Mesothelial cell of epicardium (in vitro differentiated cells): Measurements from ENCODE around the gene SLC20A1. TPM values are rescaled to one million over a fixed set of nuclear protein-coding genes. Genes with fewer than 3 reads are reported as not detected.

Experiments used
- DNase-seq, 2 experiments: peaks; one replicate each; pipeline ENCODE4 v3.0.0; 2021; ENCODE audit warnings: low spot score in 2 of 2; ENCODE audit not compliant: unreplicated experiment in 2 of 2
- H3K27ac Mint-ChIP-seq: 2 replicates; pipeline ENCODE4 v1.8.0; 2021; ENCODE audit warnings: mixed read lengths
- H3K27me3 Mint-ChIP-seq: 2 replicates; pipeline ENCODE4 v1.8.0; 2021; ENCODE audit warnings: low read depth, mixed read lengths
- H3K36me3 Mint-ChIP-seq: 2 replicates; pipeline ENCODE4 v1.8.0; 2021; ENCODE audit warnings: mixed read lengths
- H3K4me1 Mint-ChIP-seq: 2 replicates; pipeline ENCODE4 v1.8.0; 2021; ENCODE audit warnings: mixed read lengths
- H3K4me3 Mint-ChIP-seq: 2 replicates; pipeline ENCODE4 v1.8.0; 2021; ENCODE audit warnings: mild to moderate bottlenecking, moderate library complexity, mixed read lengths
- H3K9me3 Mint-ChIP-seq: 2 replicates; pipeline ENCODE4 v1.8.0; 2021; ENCODE audit warnings: mixed read lengths
- total RNA-seq: library from RNA; stranded (reverse); gene quantifications from 3 replicates; pipeline ENCODE4 v1.2.1, GENCODE V29; 2021
- TF ChIP-seq, protein P1 (sequence below): fragments of 200-600 bp; sonication (generic); IDR thresholded peaks from one replicate; pipeline ENCODE4 v1.5.0; 2021; ENCODE audit warnings: antibody characterized with exemption; ENCODE audit not compliant: unreplicated experiment

The SLC20A1 gene
- total RNA-seq, 1 donor from 2014 or later: 46.3 TPM

- H3K4me1 Mint-ChIP-seq: peaks cover 35% of the 10 kb centered on the region
Measured at GRCh38 chr2:112644933-112645309, 818 bp upstream of the SLC20A1 start.

DNA sequence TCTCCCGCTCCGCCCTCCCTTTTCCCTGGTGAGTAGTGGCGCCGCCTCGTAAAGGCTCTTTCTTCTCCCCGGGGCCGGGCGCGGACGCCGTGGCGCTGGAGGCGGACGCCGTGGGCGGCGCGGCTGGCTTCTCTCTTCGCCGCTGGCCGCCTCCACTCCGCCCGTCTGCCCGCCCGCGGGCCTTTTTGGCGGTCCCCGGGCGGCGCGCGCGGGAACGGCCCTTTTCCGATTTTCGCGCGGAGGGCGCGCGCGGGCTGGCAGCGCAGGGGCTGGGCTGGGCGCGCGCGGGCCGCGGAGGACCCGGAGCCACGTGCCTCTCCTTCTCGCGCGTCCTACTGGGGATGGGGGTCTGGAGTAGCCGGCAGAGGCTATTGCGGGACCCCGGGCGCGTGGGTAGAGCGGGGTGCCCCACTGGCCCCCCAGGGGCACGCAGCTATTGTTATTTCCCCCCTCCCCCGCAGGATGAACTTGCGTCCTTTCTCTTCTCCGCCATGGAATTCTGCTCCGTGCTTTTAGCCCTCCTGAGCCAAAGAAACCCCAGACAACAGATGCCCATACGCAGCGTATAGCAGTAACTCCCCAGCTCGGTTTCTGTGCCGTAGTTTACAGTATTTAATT, 472 bp downstream of the SLC20A1 start:
- Mint-ChIP-seq H3K27ac (peak overlapping the region; percentile 84), H3K36me3 (peaks cover 12% of the 10 kb centered on the region), H3K4me3 (peak overlapping the region; percentile 82), H3K27me3 (peaks cover 14% of the 10 kb centered on the region), H3K9me3 (no peaks in the 10 kb centered on the region), H3K4me1 (peaks cover 35% of the 10 kb centered on the region)
- DNase-seq: peak; percentile 35 to 68
- TF ChIP-seq, protein P1, sequence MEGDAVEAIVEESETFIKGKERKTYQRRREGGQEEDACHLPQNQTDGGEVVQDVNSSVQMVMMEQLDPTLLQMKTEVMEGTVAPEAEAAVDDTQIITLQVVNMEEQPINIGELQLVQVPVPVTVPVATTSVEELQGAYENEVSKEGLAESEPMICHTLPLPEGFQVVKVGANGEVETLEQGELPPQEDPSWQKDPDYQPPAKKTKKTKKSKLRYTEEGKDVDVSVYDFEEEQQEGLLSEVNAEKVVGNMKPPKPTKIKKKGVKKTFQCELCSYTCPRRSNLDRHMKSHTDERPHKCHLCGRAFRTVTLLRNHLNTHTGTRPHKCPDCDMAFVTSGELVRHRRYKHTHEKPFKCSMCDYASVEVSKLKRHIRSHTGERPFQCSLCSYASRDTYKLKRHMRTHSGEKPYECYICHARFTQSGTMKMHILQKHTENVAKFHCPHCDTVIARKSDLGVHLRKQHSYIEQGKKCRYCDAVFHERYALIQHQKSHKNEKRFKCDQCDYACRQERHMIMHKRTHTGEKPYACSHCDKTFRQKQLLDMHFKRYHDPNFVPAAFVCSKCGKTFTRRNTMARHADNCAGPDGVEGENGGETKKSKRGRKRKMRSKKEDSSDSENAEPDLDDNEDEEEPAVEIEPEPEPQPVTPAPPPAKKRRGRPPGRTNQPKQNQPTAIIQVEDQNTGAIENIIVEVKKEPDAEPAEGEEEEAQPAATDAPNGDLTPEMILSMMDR: no peak

More at GRCh38 chr2:112644933-112645309, 818 bp upstream of the SLC20A1 start:
- H3K27me3 Mint-ChIP-seq: peaks cover 14% of the 10 kb centered on the region
- peak overlapping the region; percentile 68 for H3K4me3 Mint-ChIP-seq
- peaks cover 5% of the 10 kb centered on the region for H3K36me3 Mint-ChIP-seq
- H3K27ac Mint-ChIP-seq: peak overlapping the region; percentile 64
- TF ChIP-seq, protein P1: no peak
- DNase-seq: no peak
- H3K9me3 Mint-ChIP-seq: no peaks in the 10 kb centered on the region

- H3K4me3 Mint-ChIP-seq: peak overlapping the region; percentile 82
- peaks cover 35% of the 10 kb centered on the region for H3K4me1 Mint-ChIP-seq
- peaks cover 18% of the 10 kb centered on the region for H3K36me3 Mint-ChIP-seq
- no peaks in the 10 kb centered on the region for H3K9me3 Mint-ChIP-seq
- peaks cover 14% of the 10 kb centered on the region for H3K27me3 Mint-ChIP-seq
- peak overlapping the region; percentile 78 for H3K27ac Mint-ChIP-seq
- TF ChIP-seq, protein P1: no peak
- no peak for DNase-seq
Measured at GRCh38 chr2:112646791-112647689, 1.3 kb downstream of the SLC20A1 start.

GRCh38 chr2:112648081-112648480, 2.3 kb downstream of the SLC20A1 start:
- peaks cover 35% of the 10 kb centered on the region for H3K4me1 Mint-ChIP-seq
- no peaks in the 10 kb centered on the region for H3K9me3 Mint-ChIP-seq
- no peak for DNase-seq
- peak overlapping the region; percentile 82 for H3K4me3 Mint-ChIP-seq
- peak overlapping the region; percentile 10 for H3K27ac Mint-ChIP-seq
- TF ChIP-seq, protein P1: no peak
- H3K36me3 Mint-ChIP-seq: peaks cover 25% of the 10 kb centered on the region
- peaks cover 9% of the 10 kb centered on the region for H3K27me3 Mint-ChIP-seq

DNA sequence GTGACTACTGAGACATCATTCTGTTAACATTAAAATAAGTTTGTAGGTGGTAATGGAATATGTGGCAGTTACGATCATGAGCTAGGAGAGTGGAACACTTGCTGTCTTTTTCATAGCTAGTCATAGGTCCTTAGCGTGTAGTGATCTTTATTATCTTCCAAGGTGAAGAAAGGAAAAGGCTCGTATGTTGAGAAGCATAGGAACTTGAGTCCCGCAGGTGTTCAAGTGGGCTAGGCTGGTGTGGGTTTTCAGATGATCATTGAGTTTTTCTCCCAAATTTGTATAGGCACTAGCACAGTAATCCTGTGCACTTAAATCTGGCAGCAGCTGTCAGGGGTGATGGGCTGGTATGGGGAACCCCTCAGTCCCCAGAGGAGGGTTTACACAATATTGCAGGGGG, 10.9 kb downstream of the SLC20A1 start:
- TF ChIP-seq, protein P1: no peak
- H3K9me3 Mint-ChIP-seq: no peaks in the 10 kb centered on the region
- peaks cover 45% of the 10 kb centered on the region for H3K36me3 Mint-ChIP-seq
- no peak overlapping the region for H3K4me3 Mint-ChIP-seq
- H3K27me3 Mint-ChIP-seq: no peaks in the 10 kb centered on the region
- no peak for DNase-seq
- H3K4me1 Mint-ChIP-seq: no peaks in the 10 kb centered on the region
- H3K27ac Mint-ChIP-seq: no peak overlapping the region
